Measurements from ENCODE around the gene CDH13. TPM values are rescaled to one million over a fixed set of nuclear protein-coding genes. Genes with fewer than 3 reads are reported as not detected.

The CDH13 gene
- total RNA-seq, 4 donors from 2014 or later: 5.8 to 36.7 (median 20.4) TPM

DNA sequence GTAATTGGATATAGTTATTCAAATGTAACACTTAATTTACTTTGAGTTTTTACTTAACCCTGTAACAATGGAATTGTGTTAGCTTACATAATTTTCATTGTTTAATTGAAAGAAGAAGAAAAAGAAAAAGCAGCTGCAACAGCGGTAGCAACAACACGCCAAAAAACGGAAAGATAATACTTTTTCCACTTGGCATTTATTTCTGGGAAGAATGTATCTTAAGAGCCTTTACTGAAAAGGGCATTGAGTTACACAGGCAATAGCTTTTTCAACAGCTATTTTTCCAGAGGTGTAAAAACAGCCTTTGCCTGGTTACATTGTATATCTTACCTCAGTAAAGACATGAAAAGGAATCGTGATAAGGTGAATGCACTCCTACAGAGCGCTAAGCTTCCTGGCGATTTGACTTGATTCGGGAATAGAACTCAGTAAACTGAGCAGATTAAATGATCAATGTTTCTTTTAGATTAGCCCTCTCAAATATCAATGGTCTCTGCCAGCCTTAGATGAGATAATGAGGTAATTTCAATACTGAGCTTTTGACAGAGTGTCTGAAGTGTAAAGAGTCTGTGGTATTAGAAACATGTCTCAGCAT, 311.3 kb downstream of the CDH13 start:
- no peak for TF ChIP-seq POLR2A (IDR thresholded peaks at IDR 0.05)
- no peak for TF ChIP-seq CTCF (IDR thresholded peaks at IDR 0.05 in 4 of 5, conservative IDR thresholded peaks at IDR 0.05 in 1 of 5)
- Histone ChIP-seq H3K4me3 (no peak overlapping the region), H3K9me3 (no peaks in the 10 kb centered on the region), H3K36me3 (no peaks in the 10 kb centered on the region), H3K27me3 (no peaks in the 10 kb centered on the region), H3K4me1 (no peaks in the 10 kb centered on the region), H3K27ac (no peak overlapping the region)
- DNase-seq: no peak
- ATAC-seq: no peak
- in situ Hi-C loops (cut with MboI; ENCODE audit: low sequenced_read_pairs in 4 of 4) (no loop called here), intact Hi-C loops (cut with DNase I; ENCODE audit: low total_unique reads) (no loop called here)

DNA sequence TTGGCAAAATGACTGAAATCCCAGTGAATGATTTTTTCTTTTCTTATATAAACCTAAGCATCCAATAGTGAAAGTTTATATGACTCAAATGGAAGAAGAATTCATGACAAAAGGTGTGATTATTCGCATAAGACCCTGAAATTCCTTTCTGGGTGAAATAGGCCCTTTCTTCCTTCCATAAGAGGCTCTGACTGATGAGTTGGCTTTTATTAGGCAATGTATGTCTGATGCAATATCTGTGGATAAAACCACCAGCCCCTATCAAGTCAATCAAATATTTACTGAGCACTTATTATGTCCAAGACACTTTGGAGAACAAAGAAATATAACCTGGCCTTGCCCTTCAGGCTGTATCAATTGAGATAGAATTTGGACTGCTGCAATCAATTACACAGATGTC, 316.6 kb downstream of the CDH13 start:
- Histone ChIP-seq H3K4me1 (peaks cover 4 to 7% of the 10 kb centered on the region in 2 donors), H3K9me3 (no peaks in the 10 kb centered on the region), H3K27ac (no peak overlapping the region), H3K27me3 (no peaks in the 10 kb centered on the region), H3K36me3 (no peaks in the 10 kb centered on the region), H3K4me3 (no peak overlapping the region)
- in situ Hi-C loops (cut with MboI; ENCODE audit: low sequenced_read_pairs in 4 of 4) (no loop called here), intact Hi-C loops (cut with DNase I; ENCODE audit: low total_unique reads) (no loop called here)
- no peak for ATAC-seq
- DNase-seq: no peak
- TF ChIP-seq POLR2A (IDR thresholded peaks at IDR 0.05) (no peak), CTCF (IDR thresholded peaks at IDR 0.05 in 4 of 5, conservative IDR thresholded peaks at IDR 0.05 in 1 of 5) (no peak)

DNA sequence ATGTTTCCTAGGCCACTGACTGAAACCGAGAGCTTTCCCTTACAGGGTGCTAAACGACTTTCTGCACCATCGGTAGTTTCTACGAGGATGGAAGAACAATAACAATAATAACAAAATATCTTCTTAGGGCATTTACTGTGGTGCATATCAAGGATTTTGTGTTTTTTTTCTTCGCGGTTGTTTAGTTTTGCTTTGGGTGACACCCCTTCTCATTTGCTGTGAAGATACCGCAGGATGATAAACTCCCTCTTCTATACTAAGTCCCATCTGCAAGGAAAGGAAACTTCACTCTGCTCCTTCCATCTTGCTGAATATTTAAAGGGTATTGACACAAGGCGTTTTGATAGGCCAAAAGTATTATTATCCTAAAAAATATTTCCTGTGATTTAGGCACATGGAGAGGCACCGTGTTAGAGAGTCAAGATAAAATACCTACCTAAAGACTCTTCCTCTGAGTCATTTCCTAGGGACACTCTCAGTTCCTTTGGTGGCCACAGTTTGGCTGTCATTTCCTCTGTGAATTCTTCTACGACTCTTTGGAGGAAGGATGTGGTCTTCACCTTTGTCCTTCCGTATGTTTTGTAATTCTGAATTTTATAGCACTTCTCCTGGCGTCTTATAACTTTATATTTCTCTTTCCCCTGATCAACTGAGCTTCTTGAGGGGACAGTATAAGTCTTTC, 318.8 kb downstream of the CDH13 start:
- Histone ChIP-seq H3K27me3 (no peaks in the 10 kb centered on the region), H3K4me3 (no peak overlapping the region), H3K27ac (no peak overlapping the region), H3K36me3 (no peaks in the 10 kb centered on the region), H3K4me1 (peaks cover 4 to 7% of the 10 kb centered on the region in 2 donors), H3K9me3 (no peaks in the 10 kb centered on the region)
- ATAC-seq (no peak), DNase-seq (no peak)
- TF ChIP-seq POLR2A (IDR thresholded peaks at IDR 0.05): no peak
- no peak for TF ChIP-seq CTCF (IDR thresholded peaks at IDR 0.05 in 4 of 5, conservative IDR thresholded peaks at IDR 0.05 in 1 of 5)
- intact Hi-C loops (cut with DNase I; ENCODE audit: low total_unique reads) (no loop called here), in situ Hi-C loops (cut with MboI; ENCODE audit: low sequenced_read_pairs in 4 of 4) (no loop called here)

DNA sequence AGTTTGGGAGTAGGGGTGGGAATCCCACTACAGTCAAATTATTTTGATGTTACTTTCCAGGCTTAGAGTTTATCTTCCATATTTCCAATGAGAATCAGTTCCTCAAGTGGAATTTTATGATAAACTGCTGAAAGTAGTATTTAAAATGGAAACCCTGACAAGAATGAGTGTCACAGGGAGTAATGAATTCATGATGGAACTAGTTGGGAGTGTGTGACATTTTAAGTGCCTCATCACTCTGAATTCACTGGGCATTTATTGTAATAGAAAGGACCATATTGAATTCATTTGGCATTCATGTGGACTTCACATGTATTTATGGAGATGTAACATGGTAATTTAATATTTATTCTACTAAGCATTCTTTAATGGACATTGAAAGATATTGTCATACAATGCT, 320.9 kb downstream of the CDH13 start:
- Histone ChIP-seq H3K36me3 (no peaks in the 10 kb centered on the region), H3K27me3 (no peaks in the 10 kb centered on the region), H3K27ac (no peak overlapping the region), H3K9me3 (no peaks in the 10 kb centered on the region), H3K4me1 (peaks cover 4 to 7% of the 10 kb centered on the region in 2 donors), H3K4me3 (no peak overlapping the region)
- ATAC-seq (no peak), DNase-seq (no peak)
- TF ChIP-seq CTCF (IDR thresholded peaks at IDR 0.05 in 4 of 5, conservative IDR thresholded peaks at IDR 0.05 in 1 of 5) (no peak), POLR2A (IDR thresholded peaks at IDR 0.05) (no peak)
- in situ Hi-C loops (cut with MboI; ENCODE audit: low sequenced_read_pairs in 4 of 4): no loop called here
- intact Hi-C loops (cut with DNase I; ENCODE audit: low total_unique reads): no loop called here
